Lower lobe of right lung (tissue), 2 donors: ENCODE measurements around the gene IRF2BPL. TPM values are rescaled to one million over a fixed set of nuclear protein-coding genes. Genes with fewer than 3 reads are reported as not detected.
A peak's percentile ranks its signal among the peaks of the same experiment; 100 is the strongest.

Source experiments
- ATAC-seq, 2 donors: fragments of 200-7000 bp; cut with Tn5 transposase; one replicate each; pipeline ENCODE4 v1.9.1; 2020 to 2022; ENCODE audit warnings: mild to moderate bottlenecking in 2 of 2, moderate library complexity in 2 of 2
- DNase-seq: peaks from one replicate; pipeline ENCODE4 v3.0.0-alpha.2; 2020
- H3K27ac ChIP-seq: fragments of 200-600 bp; one replicate; pipeline ENCODE4 v1.8.0; 2022
- H3K27me3 ChIP-seq: fragments of 200-600 bp; one replicate; pipeline ENCODE4 v1.8.0; 2022; ENCODE audit warnings: low read depth
- H3K36me3 ChIP-seq: fragments of 200-600 bp; one replicate; pipeline ENCODE4 v1.8.0; 2022; ENCODE audit warnings: mild to moderate bottlenecking
- H3K4me1 ChIP-seq: fragments of 200-600 bp; one replicate; pipeline ENCODE4 v1.8.0; 2022
- H3K4me3 ChIP-seq: fragments of 200-600 bp; one replicate; pipeline ENCODE4 v1.8.0; 2022; ENCODE audit warnings: mild to moderate bottlenecking
- H3K9me3 ChIP-seq: fragments of 200-600 bp; one replicate; pipeline ENCODE4 v1.8.0; 2022
- intact Hi-C: fragments of 100-400 bp; cut with DNase I; formaldehyde crosslinking; loops from one replicate; pipeline ENCODE4 v1.11.0; 2022
- total RNA-seq: library from RNA; stranded (reverse); fragmentation: NEBNext Ultra II Directional; extraction: Animal tissue kit (Norgen Biotek cat#: 25700); gene quantifications from one replicate; pipeline ENCODE4 v1.2.1, GENCODE V29; 2021
- TF ChIP-seq, protein P1 (sequence below): fragments of 200-600 bp; IDR thresholded peaks from one replicate; pipeline ENCODE4 v1.8.0; 2022; ENCODE audit warnings: antibody characterized with exemption, mild to moderate bottlenecking
- donor health status: DM: no; HTN: yes; CAD: no; lungs with severe emphysema.

IRF2BPL gene
- total RNA-seq, 1 donor from 2014 or later: 44.3 TPM

GRCh38 chr14:77059276-77059915, 30.9 kb upstream of the IRF2BPL start:
- Histone ChIP-seq H3K36me3 (no peaks in the 10 kb centered on the region), H3K27me3 (no peaks in the 10 kb centered on the region), H3K4me1 (peaks cover 9% of the 10 kb centered on the region), H3K27ac (no peak overlapping the region), H3K9me3 (peaks cover 7% of the 10 kb centered on the region), H3K4me3 (no peak overlapping the region)
- intact Hi-C loops: no loop called here
- TF ChIP-seq, protein P1, sequence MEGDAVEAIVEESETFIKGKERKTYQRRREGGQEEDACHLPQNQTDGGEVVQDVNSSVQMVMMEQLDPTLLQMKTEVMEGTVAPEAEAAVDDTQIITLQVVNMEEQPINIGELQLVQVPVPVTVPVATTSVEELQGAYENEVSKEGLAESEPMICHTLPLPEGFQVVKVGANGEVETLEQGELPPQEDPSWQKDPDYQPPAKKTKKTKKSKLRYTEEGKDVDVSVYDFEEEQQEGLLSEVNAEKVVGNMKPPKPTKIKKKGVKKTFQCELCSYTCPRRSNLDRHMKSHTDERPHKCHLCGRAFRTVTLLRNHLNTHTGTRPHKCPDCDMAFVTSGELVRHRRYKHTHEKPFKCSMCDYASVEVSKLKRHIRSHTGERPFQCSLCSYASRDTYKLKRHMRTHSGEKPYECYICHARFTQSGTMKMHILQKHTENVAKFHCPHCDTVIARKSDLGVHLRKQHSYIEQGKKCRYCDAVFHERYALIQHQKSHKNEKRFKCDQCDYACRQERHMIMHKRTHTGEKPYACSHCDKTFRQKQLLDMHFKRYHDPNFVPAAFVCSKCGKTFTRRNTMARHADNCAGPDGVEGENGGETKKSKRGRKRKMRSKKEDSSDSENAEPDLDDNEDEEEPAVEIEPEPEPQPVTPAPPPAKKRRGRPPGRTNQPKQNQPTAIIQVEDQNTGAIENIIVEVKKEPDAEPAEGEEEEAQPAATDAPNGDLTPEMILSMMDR: no peak
- DNase-seq (no peak), ATAC-seq (peak; percentile 43 to 46)

DNA sequence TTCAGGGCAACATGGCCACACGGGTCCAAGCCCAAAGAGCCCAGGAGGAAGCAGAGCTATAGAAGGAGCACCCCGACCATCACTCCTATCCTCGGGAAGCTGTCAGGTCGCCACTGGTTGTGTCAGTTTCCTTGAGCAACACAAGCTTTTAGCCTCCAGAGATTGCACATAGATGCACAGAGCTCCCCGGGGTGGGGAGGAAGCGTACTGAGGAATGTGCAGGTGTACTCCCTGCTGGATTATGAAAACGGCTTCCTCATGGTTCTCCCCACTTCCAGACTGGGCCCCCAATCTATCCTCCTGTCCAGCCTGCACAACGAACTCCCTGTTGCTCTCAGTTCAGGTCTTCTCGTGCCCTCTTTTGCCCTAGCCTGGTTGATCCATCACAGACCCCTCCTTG, 30.3 kb upstream of the IRF2BPL start:
- no peak for ATAC-seq
- Histone ChIP-seq H3K36me3 (no peaks in the 10 kb centered on the region), H3K27me3 (no peaks in the 10 kb centered on the region), H3K4me3 (no peak overlapping the region), H3K9me3 (peaks cover 7% of the 10 kb centered on the region), H3K4me1 (peaks cover 9% of the 10 kb centered on the region), H3K27ac (no peak overlapping the region)
- no peak for DNase-seq
- intact Hi-C loops: no loop called here
- TF ChIP-seq, protein P1: no peak

GRCh38 chr14:77058117-77058516, 29.6 kb upstream of the IRF2BPL start:
- Histone ChIP-seq H3K27ac (no peak overlapping the region), H3K9me3 (peaks cover 7% of the 10 kb centered on the region), H3K36me3 (no peaks in the 10 kb centered on the region), H3K4me1 (peaks cover 11% of the 10 kb centered on the region), H3K27me3 (no peaks in the 10 kb centered on the region), H3K4me3 (no peak overlapping the region)
- DNase-seq (no peak), ATAC-seq (no peak)
- TF ChIP-seq, protein P1: no peak
- intact Hi-C loops: no loop called here

- intact Hi-C loops: no loop called here
- peaks cover 30% of the 10 kb centered on the region for H3K4me1 ChIP-seq
- no peaks in the 10 kb centered on the region for H3K27me3 ChIP-seq
- TF ChIP-seq, protein P1: no peak
- no peaks in the 10 kb centered on the region for H3K36me3 ChIP-seq
- H3K27ac ChIP-seq: no peak overlapping the region
- peaks cover 7% of the 10 kb centered on the region for H3K9me3 ChIP-seq
- H3K4me3 ChIP-seq: no peak overlapping the region
- no peak for DNase-seq
- no peak for ATAC-seq
Observed at GRCh38 chr14:77055981-77056380, 27.5 kb upstream of the IRF2BPL start.

- H3K4me1 ChIP-seq: peaks cover 37% of the 10 kb centered on the region
- no peak overlapping the region for H3K27ac ChIP-seq
- ATAC-seq: no peak
- no peaks in the 10 kb centered on the region for H3K36me3 ChIP-seq
- H3K9me3 ChIP-seq: peaks cover 7% of the 10 kb centered on the region
- no peak overlapping the region for H3K4me3 ChIP-seq
- H3K27me3 ChIP-seq: no peaks in the 10 kb centered on the region
- TF ChIP-seq, protein P1: no peak
- intact Hi-C loops: no loop called here
- no peak for DNase-seq
Observed at GRCh38 chr14:77055306-77055705, 26.8 kb upstream of the IRF2BPL start.
